GM18511 (cell line): ENCODE results near the gene NINJ1.
"Not testable (repeated sequence)": the region's sequence is repeated elsewhere in the genome, so short reads cannot be mapped to it uniquely, and the experiment has no call there.

Experiments
- ATAC-seq: cut with Tn5 transposase; IDR thresholded peaks from one replicate; pipeline ENCODE4 v1.9.1; 2021; ENCODE audit warnings: mild to moderate bottlenecking, moderate library complexity; ENCODE audit not compliant: unreplicated experiment

Gene NINJ1

GRCh38 chr9:93107825-93108161 is 26.3 kb downstream of the NINJ1 start:
- ATAC-seq = no peak

GRCh38 chr9:93107151-93107824 is 26.8 kb downstream of the NINJ1 start:
- no peak for ATAC-seq

DNA sequence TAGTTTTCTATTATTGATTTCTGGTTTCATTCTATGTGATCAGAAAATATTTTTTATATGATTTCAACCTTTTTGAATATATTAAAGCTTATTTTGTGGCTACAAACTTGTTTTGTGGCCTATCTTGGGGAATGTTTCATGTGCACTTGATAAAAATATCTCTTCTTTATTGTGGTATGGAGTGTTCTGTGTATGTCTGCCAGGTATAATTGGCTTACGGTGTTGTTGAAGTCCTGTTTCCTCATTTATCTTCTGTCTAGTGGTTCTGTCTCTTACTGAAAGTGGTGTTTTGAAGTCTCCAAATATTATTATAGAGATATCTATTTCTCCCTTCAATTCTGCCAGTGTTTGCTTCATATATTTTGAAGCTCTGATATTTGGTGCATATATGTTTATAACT is 28.4 kb downstream of the NINJ1 start:
- no peak for ATAC-seq

GRCh38 chr9:93101086-93101485 is 33.0 kb downstream of the NINJ1 start:
- ATAC-seq = not testable (repeated sequence)

GRCh38 chr9:93100276-93100636 is 33.8 kb downstream of the NINJ1 start:
- no peak for ATAC-seq

DNA sequence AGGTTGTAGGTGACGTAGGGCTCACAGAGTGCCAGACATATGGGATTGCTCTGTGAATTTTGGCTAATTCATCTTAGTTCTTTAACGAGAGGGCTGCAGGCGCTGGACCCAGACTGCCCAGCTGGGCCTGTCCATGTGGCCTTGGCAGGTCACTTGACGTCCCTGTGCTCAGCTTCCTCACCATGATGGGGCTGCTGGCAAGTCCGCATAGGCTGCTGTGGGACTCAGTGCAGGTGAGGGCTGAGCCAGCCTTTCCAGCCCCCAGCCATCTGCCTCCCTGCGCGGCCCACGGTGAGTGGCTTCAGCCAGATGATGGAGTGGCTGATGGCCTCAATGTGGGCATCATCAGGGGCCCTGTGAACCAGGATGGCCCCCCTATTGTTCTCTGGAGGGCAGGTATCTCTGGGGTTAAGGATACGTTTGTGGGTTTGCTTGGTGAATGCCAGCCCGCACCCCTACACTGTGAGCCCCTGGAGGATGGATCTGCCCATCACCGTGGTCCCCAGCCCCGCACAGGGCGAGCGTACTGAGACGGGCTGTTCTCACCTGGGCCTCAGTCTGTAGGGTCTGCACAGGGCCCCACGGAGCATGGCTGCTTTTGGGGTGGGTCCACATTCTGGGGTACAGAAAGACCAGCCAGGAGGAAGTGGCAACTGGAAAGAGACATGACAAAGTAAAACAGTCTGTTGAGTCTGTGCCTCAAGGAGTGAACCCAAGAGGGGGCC is 34.3 kb downstream of the NINJ1 start:
- no peak for ATAC-seq

DNA sequence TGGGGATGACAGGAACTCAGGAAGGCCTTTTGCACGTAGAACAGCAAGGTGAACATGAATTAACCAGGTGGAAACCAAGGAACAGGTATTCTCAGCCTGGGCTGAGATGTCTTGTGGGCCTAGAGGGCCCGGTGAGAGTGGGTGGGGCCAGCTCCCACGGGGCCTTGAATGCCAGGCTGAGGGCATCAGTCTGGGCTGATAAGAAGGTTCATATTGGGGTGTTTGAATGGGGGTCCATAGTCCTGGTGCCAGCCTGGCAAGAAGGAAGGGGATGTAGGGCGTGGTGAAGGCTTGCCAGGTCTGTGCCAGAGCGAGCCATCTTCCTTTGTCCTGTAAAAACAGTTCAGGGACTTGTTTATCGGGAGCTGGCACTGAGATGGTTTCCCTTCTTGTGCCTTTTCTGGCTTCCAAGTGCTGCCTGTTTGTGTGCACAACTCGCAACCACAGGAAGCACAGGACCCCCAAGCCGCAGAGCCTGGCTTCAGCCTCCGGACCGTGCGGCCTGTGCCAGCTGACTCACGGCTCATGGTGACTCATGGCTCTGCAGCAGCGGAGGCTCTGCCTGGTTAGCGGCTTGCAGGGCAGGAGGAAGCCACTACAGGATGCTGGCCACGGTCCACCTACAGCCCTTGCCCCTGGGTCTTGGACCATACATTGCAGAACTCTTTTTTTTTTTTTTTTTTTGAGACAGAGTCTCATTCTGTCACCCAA is 35.7 kb downstream of the NINJ1 start:
- ATAC-seq = no peak

DNA sequence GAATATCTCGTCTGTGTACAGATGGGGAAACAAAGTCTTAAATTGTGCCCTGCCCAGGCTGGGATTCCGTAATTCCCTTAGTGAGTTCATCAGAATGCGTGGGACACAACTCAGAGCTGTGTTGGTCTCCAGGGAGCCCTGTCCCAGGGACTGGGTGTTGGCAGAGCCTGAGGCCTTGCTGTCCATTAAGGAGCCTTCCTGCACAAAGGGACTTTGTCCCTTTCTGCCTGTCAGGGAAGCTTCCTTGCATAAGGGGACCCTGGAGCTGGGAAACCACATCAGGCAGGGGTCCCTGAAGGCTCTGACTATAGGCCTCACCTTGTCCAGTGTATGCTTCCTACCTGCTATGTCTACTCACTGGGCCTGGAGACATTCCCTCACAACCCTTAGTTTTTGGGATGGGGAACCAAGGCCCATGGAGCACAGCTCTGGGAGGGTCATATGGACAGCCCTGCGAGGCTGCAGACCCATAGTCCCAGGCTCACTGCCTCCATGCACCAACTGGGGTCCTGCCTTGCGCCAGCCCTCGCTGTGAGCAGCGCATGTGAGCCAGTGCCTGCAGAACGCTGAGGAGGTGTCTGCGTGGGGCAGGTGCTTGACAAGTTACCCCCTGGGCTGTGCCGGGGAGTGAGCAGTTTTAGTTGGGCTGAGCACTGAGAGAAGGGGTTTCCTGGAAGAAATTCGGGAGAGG is 36.4 kb downstream of the NINJ1 start:
- no peak for ATAC-seq

GRCh38 chr9:93096811-93097382 is 37.2 kb downstream of the NINJ1 start:
- ATAC-seq = no peak

DNA sequence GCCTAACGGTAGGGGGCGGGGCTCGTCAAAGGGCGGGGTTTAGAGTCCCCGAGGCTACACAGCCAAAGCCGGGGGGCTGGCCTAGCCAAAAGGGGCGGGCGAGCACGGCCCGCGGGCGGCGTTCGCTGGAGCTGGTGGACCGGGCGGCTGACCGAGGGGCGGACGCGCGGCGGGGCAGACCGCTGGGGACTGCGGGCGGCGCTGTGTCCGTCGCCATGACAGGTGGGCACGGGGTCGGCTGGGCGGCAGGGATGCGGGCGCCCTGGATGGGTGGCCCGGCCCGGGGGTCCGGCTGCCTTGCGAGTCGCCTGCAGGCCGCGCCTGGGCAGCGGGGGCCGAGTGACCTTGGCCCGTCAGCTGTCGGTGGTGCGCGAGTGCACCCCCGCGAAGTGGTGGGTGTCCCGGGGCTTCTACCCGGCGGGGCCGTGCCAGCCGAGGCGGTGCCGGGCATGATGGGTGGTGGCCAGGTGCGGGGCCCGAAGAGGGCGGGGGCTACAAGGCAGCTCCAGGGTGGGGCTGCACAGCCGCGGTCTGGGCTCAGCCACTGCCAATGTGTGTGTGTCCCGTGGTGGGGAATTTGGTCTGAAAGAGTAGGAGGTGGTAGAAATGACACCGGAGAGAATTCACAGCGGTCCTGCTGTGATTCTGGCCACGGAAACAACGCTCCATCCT is 37.8 kb downstream of the NINJ1 start, which contains the start of gene CARD19:
Gene CARD19 (plus strand): TSS at position 87 of the 672 bp plus-strand sequence. CDS start 129 bp downstream, at position 216.
- ATAC-seq = peak; percentile 52

GRCh38 chr9:93095205-93096130 is 38.6 kb downstream of the NINJ1 start:
- ATAC-seq = peak; percentile 62

DNA sequence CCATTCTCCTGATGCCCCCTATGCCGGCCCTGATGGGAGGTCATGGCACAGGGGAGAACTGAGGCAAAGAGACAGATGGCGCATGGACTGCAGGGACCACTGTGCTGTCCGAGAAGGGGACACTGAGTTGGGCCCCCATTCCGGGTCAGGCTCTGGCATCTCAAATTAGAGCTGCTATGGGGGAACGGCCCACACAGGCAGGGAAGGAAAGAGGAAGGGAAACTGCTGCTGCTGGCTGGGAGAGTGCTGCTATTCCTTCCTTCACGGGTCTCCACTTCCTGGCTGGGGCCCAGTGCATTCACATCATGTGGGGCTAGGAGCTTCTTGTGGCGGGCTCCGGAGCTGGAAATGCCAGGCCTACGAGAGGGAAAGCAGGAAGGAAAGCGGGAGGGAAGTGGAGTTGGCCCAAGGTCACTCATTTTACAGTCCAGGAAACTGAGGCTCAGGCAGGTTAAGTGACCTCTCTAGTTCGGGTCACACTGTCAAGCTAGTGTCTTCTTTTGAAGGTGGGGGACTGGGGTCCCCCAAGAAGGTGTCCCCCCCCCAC is 39.3 kb downstream of the NINJ1 start:
- peak; percentile 24 for ATAC-seq

DNA sequence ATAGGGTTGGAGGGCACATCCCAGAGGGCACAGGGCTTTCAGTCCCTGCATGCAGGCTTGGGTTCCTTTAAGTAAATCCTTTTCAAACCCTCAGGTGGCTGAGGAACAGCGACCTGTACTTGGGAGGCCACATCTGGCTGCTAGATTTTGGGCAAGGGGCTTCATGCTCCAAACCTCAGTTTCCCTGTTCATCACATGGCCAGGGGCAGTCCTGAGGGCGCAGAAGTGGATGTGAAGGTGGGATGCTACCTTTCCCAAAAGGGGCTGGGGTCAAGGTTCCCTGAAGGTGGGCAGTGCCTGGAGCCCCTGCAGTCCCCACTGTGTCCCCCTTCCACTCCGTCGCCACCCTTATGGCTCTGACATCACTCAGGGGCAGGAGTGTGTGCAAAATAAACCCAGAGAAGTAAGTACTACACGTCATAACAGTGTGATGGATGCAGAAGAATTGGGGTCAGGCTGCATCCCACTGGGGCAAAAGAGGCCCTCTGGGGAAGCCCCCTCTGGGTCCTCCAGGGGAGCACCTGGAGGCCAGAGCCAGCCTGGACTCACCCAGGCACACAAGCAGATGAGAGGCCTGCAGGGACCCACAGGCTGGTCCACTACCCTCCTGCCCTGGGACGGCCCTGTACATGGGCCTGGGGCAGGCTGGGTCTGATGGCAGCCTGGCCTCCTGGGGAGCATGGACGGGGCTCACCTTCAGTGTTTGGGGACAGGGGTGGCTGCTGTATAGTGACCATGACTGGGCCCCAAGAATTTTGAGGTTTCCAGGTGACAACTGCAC is 40.0 kb downstream of the NINJ1 start:
- no peak for ATAC-seq

DNA sequence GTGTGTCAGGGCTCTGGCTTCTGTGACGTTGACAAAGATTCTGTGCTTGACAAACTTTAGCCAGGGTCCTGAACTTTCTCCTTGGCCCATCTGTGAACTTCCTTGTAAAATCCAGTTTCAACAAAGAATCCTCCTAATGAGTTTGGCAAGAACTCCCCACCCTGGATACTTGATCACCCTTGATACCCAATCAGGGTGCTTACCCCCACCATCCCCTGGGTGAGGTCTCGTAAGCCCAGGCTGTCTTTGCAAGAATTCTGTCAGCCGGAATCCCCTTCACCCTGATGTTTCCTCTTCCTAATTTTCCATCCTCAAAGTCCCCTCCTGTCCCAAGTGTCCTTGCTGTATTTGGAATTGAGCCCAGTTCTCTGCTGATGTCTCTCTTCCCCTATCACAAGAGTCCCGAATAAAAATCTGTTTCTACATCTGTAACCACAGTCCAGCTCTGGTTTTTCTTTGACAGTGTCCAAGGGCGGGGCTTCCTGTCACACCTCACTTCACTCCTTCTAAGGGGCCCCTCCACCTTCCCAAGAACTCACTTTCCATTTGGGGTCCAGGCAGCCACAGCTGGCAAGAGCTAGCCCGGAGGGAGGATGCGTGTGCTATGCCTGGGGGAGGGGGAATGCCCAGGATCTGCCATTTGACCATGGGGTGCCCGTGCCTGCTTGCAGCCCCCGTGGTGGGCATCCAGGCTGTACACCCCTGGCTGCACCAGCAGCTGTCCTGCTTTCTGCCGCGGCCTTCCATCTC is 40.7 kb downstream of the NINJ1 start:
- no peak for ATAC-seq

GRCh38 chr9:93092251-93092991 is 41.6 kb downstream of the NINJ1 start:
- ATAC-seq = no peak

DNA sequence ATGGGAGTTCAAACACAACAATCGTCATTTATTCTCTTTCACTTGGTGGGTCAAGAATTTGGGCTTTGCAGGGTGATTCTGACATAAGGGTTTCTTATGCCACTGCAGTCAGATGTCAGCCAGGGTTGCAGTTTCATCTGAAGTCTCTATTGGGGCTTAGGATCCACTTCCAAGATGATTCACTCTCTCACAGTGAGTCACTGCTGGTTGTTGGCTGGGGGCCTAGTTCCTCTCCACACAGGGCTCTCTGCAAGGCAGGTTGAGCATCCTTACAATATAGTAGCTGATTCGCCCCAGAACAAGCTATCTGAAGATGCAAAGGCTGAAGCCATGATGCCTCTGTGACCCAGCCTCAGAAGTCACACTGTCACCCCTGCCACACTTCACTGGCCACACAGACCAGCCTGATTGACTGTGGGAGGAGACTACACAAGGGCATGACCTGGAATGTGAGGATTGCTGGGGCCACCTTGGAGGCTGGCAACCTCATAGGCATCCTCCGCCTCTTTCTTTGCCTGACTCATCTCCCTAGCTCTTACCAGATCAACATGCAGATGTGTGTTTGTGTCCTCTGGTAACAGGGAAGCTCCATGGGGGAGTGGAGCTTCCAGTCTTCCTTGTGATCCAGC is 42.5 kb downstream of the NINJ1 start:
- ATAC-seq = no peak

DNA sequence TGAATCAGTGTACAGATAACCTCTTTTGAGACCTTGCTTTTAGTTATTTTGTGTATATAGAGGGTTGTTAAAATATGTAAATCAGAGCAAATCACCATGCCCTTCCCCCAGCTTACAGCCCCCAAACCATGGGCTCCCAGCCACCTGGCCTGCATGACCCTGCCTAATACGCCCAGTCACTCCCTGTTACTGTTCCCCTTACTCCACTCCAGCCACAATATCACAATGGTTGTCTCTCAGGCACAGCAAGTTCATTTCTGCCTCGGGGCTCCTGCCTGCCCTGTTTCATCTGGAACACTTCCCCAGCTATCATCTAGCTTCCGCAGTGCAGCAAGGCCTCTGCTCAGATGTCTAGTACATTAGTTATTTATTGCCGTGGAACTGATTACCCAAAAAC is 43.0 kb downstream of the NINJ1 start:
- ATAC-seq = no peak
